Activated CD4-positive, alpha-beta T cell treated with anti-CD3 and anti-CD28 coated beads for 1 hour (primary cell): ENCODE results near the gene CLEC4E.
"Not testable (repeated sequence)": the region's sequence is repeated elsewhere in the genome, so short reads cannot be mapped to it uniquely, and the experiment has no call there.

ENCODE experiments used
- DNase-seq: peaks from one replicate; pipeline ENCODE4 v3.0.0-alpha.2; 2020

Gene CLEC4E

DNA sequence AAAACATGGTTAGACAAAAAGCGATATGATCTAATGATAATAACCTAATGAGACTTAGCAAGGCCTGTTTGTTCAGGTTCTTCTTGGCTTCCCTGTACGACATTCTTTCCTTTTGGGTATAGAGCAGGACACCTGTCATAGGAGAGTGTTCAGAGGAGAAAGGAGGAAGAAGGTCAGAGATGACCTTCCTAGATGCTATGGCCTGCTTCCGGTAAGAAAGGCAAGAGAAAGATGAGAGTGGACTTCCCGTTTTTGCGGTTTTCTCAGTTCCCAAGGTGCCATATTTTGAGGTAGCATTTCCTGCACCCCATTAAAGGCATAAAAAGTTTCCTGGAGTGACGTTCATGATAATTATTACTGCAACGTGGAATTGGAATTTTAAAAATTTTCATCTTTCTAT, 8.7 kb downstream of the CLEC4E start:
- no peak for DNase-seq

DNA sequence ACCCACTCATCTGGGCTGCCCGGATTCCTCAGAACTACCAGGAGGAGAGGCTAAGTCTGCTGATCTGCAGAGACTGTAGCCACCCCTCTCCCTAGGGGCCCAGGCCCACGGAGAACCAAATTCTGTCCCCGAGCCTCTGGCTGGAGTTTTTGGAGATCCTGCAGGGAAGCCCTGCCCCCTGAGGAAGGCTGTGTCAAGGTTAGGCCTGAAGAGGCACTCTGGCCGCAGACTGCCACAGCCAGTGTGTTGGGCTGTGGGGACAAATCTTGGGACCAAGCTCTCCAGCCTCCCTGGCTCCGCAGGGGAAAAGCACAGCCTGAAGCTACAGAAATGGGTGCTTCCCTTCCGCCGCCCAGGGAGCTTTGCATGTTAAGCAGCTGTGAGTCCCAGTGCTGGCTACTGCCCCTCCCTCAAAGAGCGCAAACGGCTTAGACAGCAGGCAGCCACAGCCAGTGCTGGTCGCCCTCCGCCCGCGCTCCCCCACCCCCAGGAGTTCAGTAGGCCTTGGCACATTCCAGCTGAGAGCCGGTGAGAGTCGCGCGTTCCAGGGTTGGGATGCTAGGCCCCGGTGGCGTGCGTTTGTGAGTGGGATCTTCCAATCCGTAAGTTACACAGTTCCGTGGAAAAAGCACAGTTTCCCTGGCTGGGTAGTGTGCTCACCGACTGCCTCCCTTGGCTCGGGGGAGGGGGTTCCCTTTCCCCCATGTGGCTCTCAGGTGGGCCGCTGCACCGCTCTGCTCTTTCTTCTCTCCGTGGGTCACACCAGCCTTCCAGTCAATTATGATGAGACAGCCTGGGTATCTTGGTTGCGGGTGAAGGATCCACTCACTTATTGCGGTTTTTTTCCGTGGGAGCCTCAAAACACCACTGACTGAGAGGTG, 13.2 kb downstream of the CLEC4E start:
- no peak for DNase-seq

DNA sequence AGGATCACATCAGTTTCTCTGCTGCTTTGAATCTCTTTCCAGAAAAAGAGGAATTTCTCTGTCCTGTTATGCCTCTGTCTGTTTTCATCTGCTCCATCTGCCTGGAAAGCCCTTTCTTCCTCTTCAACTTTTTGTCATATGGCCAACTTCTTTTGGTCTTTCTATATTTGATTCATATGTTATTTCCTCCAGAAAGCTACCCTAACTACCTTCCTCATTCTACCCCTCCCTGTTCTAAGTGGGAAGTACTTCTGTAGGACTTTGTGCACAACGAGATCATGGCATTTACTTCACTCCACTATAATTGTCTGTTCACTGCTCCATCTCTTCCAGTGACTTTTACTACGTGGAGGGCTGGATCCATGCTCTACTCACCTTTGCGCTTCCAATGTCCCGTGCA, 21.5 kb downstream of the CLEC4E start:
- no peak for DNase-seq

DNA sequence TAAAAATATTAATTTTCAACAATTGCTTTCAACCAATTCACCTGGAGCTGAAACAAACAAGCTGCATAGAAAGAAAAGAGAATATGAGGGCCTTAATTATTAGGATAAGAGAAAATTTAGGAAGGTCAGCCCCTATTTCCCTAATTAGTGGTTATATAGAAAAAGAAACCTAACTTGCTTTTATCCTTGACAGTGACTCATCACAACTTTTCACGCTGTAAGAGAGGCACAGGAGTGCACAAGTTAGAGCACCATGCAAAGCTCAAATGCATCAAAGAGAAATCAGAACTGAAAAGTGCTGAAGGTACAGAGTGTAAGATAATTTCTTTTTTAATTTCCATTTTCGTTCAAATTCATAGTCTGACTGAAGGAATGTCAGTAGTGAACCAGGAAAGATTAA, 22.7 kb downstream of the CLEC4E start:
- no peak for DNase-seq

DNA sequence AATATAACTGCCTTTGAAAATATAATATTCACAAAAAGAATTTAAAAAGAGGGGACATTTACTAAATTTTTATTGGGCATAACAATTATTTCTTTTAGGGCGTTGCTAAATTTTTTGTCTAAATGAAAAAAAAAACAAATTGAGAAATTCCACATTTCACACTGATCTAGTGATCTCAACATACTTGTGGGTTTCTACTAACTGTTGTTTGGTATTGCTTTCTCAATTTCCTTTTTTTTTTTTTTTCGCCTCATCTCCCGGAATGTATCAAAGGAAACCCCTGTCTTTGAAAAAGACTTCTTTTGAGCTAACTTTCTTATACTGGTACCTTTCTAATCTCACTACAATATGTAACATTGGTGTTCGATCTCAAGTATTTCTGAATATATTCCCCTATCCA, 27.4 kb downstream of the CLEC4E start, which contains the start of gene CLEC4D:
CLEC4D (plus strand) TSS at position 248 of the 400 bp plus-strand sequence. CDS start 230 bp downstream, outside the sequence.
- no peak for DNase-seq

DNA sequence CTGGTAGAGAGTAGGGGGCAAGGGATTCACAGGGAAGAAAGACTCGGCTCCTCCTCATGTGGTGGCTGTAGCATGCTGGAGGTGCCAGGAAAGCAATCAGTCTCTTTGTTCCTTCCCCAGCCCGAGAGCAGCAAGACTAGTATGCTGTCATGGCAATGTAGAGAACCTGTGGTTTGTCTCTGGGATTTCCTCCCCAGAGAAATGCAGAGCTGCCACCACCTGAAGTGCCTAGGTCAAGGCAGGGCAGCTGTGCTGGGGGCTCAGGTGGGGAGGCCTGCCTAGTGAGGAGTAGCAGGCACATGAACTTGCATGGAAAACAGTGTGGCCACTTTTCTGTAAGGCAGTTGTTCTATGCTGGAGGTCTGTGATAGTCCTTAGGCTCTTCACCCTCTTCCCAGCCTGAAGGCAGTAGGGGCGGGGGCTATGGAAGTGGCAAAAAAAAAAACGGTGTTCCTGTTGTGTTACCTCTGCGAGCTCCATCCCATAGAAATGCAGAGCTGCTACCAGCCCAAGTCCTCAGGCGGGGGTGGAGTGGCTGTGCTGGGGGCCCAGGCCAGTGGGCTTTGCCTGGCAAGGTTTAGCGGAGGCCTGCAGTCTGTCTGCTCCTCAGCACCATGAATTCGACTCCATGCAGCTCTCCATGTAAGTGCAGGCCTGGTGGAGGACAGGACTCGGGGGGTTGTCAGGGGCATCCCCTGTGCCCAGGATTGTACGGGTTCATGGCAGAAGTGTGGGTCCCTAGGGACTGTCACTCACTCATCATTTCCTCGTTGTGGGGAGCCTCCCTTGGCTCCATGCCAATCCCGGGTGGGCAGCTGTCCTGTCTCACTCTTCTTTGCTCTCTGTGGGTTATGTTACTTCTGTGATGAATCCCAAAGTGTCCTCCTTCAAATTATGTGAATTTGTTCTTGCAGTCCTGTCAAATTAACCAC, 31.5 kb downstream of the CLEC4E start:
- DNase-seq, result no peak

DNA sequence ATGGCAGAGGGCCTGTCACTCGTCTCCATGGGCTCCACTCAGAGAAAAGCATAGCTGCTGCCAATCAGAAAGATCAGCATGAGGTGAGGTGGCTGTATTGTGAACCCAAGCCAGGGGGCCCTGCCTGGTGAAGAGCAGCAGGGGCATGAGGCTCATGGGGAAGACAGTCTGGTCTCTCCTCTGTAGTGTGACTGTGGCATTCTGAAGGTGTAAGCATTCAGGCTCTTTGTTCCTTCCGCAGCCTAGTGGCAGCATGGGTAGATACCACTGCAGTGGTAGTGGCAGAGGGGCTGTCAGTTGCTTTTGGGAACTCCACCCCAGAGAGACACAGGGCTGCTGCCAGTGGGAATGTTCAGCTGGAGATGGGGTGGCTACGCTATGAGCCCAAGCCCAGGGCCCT, 32.5 kb downstream of the CLEC4E start:
- DNase-seq, result no peak

DNA sequence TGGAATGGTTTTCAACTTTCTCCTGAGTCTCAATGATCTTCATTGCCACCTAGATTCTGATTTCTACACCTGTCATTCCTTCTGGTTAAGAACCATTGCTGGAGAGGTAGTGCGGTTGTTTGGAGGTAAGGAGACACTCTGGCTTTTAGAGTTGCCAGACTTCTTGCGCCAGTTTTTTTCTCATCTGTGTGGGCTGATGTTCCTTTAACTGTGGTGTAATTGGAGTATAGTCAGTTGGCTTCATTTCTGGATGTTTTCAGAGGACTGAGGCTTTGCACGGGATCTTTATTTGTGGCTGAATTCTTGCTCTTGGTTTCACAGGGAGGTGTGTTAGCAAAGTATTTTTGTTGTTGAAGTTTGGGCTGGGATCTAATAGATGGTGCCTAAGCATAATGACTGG, 33.1 kb downstream of the CLEC4E start:
- DNase-seq, result no peak

DNA sequence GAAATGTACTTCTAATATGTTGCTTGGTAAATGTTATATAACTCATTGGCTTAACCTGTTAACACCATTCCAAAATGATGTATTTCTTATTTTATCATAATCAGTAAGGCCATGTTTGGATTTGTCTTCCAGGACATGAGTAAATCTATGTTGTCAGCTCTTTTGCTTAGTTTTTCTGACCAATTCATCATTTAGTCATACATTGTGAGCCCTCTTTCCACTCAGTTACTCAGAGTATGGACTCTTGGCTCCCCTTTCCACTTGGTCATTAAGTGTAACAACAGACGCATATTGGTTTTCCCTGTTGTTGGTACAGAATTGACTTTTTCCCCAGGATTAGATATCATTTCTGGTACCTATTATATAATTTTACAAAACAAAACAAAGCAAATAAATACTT, 36.4 kb downstream of the CLEC4E start:
- DNase-seq, result no peak

DNA sequence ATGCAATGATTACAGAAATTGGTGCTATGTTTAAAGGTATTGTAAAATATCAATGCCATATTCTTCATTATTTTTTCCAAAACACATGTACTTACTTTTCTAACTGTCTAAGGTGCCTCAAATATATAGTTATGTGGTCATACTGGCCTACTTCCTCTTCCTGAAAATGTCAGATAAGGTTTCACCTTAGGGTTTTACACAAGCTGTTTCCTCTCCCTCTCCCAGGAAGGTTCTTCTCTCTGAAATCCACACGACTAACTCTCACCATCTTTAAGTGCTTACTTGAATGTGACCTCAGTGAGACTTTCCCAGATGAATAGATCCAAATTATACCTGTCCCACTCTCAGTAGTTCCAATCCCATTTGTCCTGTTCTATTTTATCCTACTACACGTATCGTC, 39.0 kb downstream of the CLEC4E start:
- no peak for DNase-seq

DNA sequence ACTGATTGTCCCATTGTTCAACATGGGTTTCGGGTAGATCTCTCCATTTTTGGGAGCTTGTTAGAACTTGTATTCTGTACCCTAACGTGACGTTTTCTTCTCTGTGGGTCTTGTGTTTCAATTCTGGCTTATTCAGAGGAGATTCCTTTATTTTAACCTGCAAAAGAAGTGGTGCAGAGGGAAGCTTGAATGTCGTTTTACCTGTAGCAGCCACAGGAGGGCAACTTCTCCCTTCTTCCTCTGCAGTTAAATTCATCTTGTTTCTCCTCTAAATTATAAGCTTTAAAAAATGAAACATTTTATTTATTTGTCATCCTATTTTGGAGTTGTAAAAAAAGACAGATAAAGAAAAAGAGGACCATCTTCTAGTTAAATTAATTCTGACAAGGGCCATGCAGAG, 41.1 kb downstream of the CLEC4E start:
- DNase-seq, result no peak

DNA sequence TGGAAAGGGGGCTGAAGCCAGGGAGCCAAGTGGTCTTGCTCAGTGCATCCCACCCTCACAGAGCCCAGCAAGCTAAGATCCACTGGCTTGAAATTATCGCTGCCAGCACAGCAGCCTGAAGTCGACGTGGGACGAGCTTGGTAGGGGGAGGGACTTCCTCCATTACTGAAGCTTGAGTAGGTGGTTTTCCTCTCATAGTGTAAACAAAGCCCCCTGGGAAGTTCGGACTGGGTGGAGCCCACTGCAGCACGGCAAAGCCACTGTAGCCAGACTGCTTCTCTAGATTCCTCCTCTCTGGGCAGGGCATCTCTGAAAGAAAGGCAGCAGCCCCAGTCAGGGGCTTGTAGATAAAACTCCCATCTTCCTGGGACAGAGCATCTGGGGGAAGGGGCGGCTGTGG, 44.6 kb downstream of the CLEC4E start:
- not testable (repeated sequence) for DNase-seq

DNA sequence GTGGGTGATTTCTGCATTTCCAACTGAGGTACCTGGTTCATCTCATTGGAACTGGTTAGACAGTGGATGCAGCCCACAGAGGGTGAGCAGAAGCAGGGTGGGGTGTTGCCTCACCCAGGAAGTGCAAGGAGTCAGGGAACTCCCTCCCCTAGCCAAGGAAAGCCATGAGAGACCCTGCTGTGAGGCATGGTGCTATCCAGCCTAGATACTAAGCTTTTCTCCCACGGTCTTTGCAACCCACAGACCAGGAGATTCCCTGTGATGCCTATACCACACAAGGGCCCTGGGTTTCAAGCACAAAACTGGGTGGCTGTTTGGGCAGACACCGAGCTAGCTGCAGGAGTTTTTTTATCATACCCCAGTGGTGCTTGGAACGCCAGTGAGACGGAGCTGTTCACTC, 45.0 kb downstream of the CLEC4E start:
- not testable (repeated sequence) for DNase-seq

DNA sequence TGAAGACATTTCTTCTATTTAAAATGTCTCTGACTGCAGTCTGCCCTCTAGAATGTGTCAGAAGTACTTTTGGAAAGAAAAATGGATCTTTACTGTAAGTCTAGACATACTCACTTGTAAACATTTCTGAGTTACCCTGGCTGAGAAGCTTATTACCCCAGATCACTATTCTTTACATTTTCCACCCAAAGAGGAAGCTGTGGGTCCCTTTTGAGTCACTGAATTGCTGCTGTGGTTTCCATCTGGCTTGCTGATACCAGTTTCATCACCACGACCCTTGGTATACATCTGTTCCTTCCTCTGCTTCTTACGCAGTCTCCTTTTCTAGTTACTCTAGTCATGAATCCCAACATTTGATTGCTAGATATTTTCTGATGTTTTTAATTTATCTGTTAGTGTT, 47.6 kb downstream of the CLEC4E start:
- DNase-seq, result no peak

DNA sequence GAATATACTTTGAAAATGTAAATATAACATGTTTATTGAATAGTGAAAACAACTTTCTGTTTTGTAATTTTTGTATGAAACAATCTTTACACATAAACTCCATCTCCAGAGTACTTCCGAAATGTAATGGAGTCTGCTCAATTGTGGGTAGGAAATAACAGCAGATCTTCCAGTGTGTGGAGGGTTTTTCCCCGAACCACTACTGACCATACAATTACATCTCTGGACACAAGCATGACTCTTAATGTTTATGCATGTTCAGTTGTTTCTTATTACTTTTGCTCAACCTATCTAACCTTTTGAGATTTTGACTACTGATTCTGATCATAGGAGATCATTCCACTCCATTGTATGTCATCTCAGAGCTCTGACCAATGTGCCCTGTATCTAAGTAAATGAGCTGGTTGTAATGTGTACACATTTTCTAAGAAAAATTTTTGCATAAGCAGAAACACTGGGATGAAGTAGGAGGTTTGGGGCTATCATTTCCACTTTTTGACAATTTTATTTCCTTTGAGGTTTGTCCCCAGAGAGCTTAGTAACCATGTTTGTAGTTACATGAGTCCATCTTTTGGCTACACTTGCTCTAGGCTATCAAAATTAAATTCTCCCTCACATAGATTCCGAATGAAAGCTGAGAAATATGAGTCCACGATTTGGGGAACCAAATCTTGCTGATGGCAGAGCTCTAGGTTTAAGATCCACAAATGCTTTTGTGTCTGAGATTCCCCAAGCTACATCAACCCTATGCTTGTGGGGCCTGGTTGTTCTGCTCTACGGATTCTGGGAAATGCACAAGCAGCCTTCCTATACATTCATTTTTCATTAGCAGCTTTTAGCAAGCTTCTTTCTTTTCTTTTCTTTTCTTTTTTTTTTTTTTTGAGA, 48.8 kb downstream of the CLEC4E start:
- no peak for DNase-seq
